Activated CD4-positive, alpha-beta T cell treated with anti-CD3 and anti-CD28 coated beads, Interleukin-2, amount 10 ng/mL, durations not matched to agents 24 days and 14 days (primary cell): ENCODE data around the gene SLC66A1. TPM values are rescaled to one million over a fixed set of nuclear protein-coding genes. Genes with fewer than 3 reads are reported as not detected.

Experiments
- DNase-seq: peaks from one replicate; pipeline ENCODE4 v3.0.0; 2022
- H3K27ac Mint-ChIP-seq: one replicate; pipeline ENCODE4 v1.8.0; 2022; ENCODE audit warnings: mild to moderate bottlenecking, mixed read lengths
- H3K27me3 Mint-ChIP-seq: one replicate; pipeline ENCODE4 v1.8.0; 2022; ENCODE audit warnings: mixed read lengths
- H3K36me3 Mint-ChIP-seq: one replicate; pipeline ENCODE4 v1.8.0; 2022; ENCODE audit warnings: low read depth, mild to moderate bottlenecking, mixed read lengths
- H3K4me1 Mint-ChIP-seq: one replicate; pipeline ENCODE4 v1.8.0; 2021; ENCODE audit warnings: mixed read lengths
- H3K4me3 Mint-ChIP-seq: one replicate; pipeline ENCODE4 v1.8.0; 2022; ENCODE audit warnings: mild to moderate bottlenecking, moderate library complexity, mixed read lengths
- H3K9me3 Mint-ChIP-seq: one replicate; pipeline ENCODE4 v1.8.0; 2021; ENCODE audit warnings: mixed read lengths
- intact Hi-C: fragments of 100-400 bp; cut with micrococcal nuclease; formaldehyde crosslinking; loops from one replicate; pipeline ENCODE4 v1.15.1; 2023
- total RNA-seq: library from RNA; stranded (reverse); gene quantifications from 2 replicates; pipeline ENCODE4 v1.2.3, GENCODE V29; 2022

SLC66A1 gene
- total RNA-seq, 1 donor from 2014 or later: 10.1 TPM

- intact Hi-C loops: no loop called here
- H3K27me3 Mint-ChIP-seq: no peaks in the 10 kb centered on the region
- no peak for DNase-seq
- no peak overlapping the region for H3K4me3 Mint-ChIP-seq
- H3K9me3 Mint-ChIP-seq: no peaks in the 10 kb centered on the region
- H3K4me1 Mint-ChIP-seq: peaks cover 17% of the 10 kb centered on the region
- H3K36me3 Mint-ChIP-seq: peaks cover 26% of the 10 kb centered on the region
- no peak overlapping the region for H3K27ac Mint-ChIP-seq
These were observed 26.2 kb downstream of the SLC66A1 start for GRCh38 chr1:19338323-19338762.

GRCh38 chr1:19339214-19339861 lies 27.2 kb downstream of the SLC66A1 start:
- peaks cover 15% of the 10 kb centered on the region for H3K4me1 Mint-ChIP-seq
- DNase-seq: no peak
- no peaks in the 10 kb centered on the region for H3K27me3 Mint-ChIP-seq
- H3K4me3 Mint-ChIP-seq: no peak overlapping the region
- no peak overlapping the region for H3K27ac Mint-ChIP-seq
- H3K36me3 Mint-ChIP-seq: peaks cover 26% of the 10 kb centered on the region
- no peaks in the 10 kb centered on the region for H3K9me3 Mint-ChIP-seq
- intact Hi-C loops: no loop called here

- Mint-ChIP-seq H3K27me3 (no peaks in the 10 kb centered on the region), H3K27ac (peak overlapping the region; percentile 25), H3K36me3 (peaks cover 31% of the 10 kb centered on the region)
These were observed 28.3 kb downstream of the SLC66A1 start for GRCh38 chr1:19340387-19340937.

GRCh38 chr1:19341201-19342061 lies 29.3 kb downstream of the SLC66A1 start:
- Mint-ChIP-seq H3K27me3 (no peaks in the 10 kb centered on the region), H3K36me3 (peaks cover 36% of the 10 kb centered on the region), H3K9me3 (no peaks in the 10 kb centered on the region), H3K27ac (no peak overlapping the region), H3K4me1 (peaks cover 12% of the 10 kb centered on the region), H3K4me3 (no peak overlapping the region)
- intact Hi-C loops: loop anchor here (2.0 kb wide), 2 partner anchors 241 to 311 kb away; no protein-coding TSS in a partner anchor
- peak; percentile 92 for DNase-seq

More at GRCh38 chr1:19340387-19340937, 28.3 kb downstream of the SLC66A1 start:
- peaks cover 15% of the 10 kb centered on the region for H3K4me1 Mint-ChIP-seq
- H3K9me3 Mint-ChIP-seq: no peaks in the 10 kb centered on the region
- intact Hi-C loops: loop anchor here (2.0 kb wide), 1 partner anchor 242 kb away; no protein-coding TSS in a partner anchor
- no peak for DNase-seq
- no peak overlapping the region for H3K4me3 Mint-ChIP-seq

- intact Hi-C loops: loop anchor here (2.0 kb wide), 1 partner anchor 311 kb away; no protein-coding TSS in a partner anchor
- DNase-seq: no peak
- Mint-ChIP-seq H3K36me3 (peaks cover 36% of the 10 kb centered on the region), H3K4me3 (no peak overlapping the region), H3K27ac (peak overlapping the region; percentile 19), H3K27me3 (no peaks in the 10 kb centered on the region), H3K9me3 (no peaks in the 10 kb centered on the region), H3K4me1 (peaks cover 6% of the 10 kb centered on the region)
These were observed 30.1 kb downstream of the SLC66A1 start for GRCh38 chr1:19342062-19342750.

GRCh38 chr1:19342894-19343616 lies 30.9 kb downstream of the SLC66A1 start:
- H3K27ac Mint-ChIP-seq: no peak overlapping the region
- H3K27me3 Mint-ChIP-seq: no peaks in the 10 kb centered on the region
- no peak overlapping the region for H3K4me3 Mint-ChIP-seq
- H3K4me1 Mint-ChIP-seq: peaks cover 3% of the 10 kb centered on the region
- peaks cover 33% of the 10 kb centered on the region for H3K36me3 Mint-ChIP-seq
- intact Hi-C loops: loop anchor here (2.0 kb wide), 1 partner anchor 310 kb away; no protein-coding TSS in a partner anchor
- no peaks in the 10 kb centered on the region for H3K9me3 Mint-ChIP-seq
- no peak for DNase-seq

- Mint-ChIP-seq H3K27me3 (no peaks in the 10 kb centered on the region), H3K4me1 (peaks cover 3% of the 10 kb centered on the region), H3K27ac (peak overlapping the region; percentile 34), H3K4me3 (no peak overlapping the region), H3K9me3 (no peaks in the 10 kb centered on the region), H3K36me3 (peaks cover 32% of the 10 kb centered on the region)
- no peak for DNase-seq
- intact Hi-C loops: loop anchor here (2.0 kb wide), 1 partner anchor 309 kb away; no protein-coding TSS in a partner anchor
These were observed 31.7 kb downstream of the SLC66A1 start for GRCh38 chr1:19343617-19344350.

- Mint-ChIP-seq H3K9me3 (no peaks in the 10 kb centered on the region), H3K4me3 (no peak overlapping the region), H3K27me3 (no peaks in the 10 kb centered on the region), H3K36me3 (peaks cover 27% of the 10 kb centered on the region), H3K4me1 (peaks cover 3% of the 10 kb centered on the region), H3K27ac (no peak overlapping the region)
- intact Hi-C loops: no loop called here
- peak; percentile 85 for DNase-seq
These were observed 32.3 kb downstream of the SLC66A1 start for GRCh38 chr1:19344372-19344810.

GRCh38 chr1:19344831-19345230 lies 32.7 kb downstream of the SLC66A1 start:
- Mint-ChIP-seq H3K27me3 (no peaks in the 10 kb centered on the region), H3K4me3 (no peak overlapping the region), H3K27ac (no peak overlapping the region), H3K9me3 (no peaks in the 10 kb centered on the region), H3K4me1 (peaks cover 3% of the 10 kb centered on the region), H3K36me3 (peaks cover 26% of the 10 kb centered on the region)
- intact Hi-C loops: no loop called here
- DNase-seq: no peak

- peaks cover 3% of the 10 kb centered on the region for H3K4me1 Mint-ChIP-seq
- DNase-seq: no peak
- H3K9me3 Mint-ChIP-seq: no peaks in the 10 kb centered on the region
- no peaks in the 10 kb centered on the region for H3K27me3 Mint-ChIP-seq
- no peak overlapping the region for H3K4me3 Mint-ChIP-seq
- no peak overlapping the region for H3K27ac Mint-ChIP-seq
- peaks cover 28% of the 10 kb centered on the region for H3K36me3 Mint-ChIP-seq
- intact Hi-C loops: no loop called here
These were observed 33.3 kb downstream of the SLC66A1 start for GRCh38 chr1:19345391-19345790.

GRCh38 chr1:19346026-19346425 lies 33.9 kb downstream of the SLC66A1 start:
- peaks cover 28% of the 10 kb centered on the region for H3K36me3 Mint-ChIP-seq
- no peak for DNase-seq
- peak overlapping the region; percentile 14 for H3K27ac Mint-ChIP-seq
- H3K27me3 Mint-ChIP-seq: no peaks in the 10 kb centered on the region
- intact Hi-C loops: no loop called here
- no peak overlapping the region for H3K4me3 Mint-ChIP-seq
- H3K9me3 Mint-ChIP-seq: no peaks in the 10 kb centered on the region
- H3K4me1 Mint-ChIP-seq: peaks cover 3% of the 10 kb centered on the region

GRCh38 chr1:19347533-19348172 lies 35.5 kb downstream of the SLC66A1 start:
- intact Hi-C loops: no loop called here
- no peak for DNase-seq
- H3K36me3 Mint-ChIP-seq: peaks cover 31% of the 10 kb centered on the region
- H3K4me1 Mint-ChIP-seq: no peaks in the 10 kb centered on the region
- no peak overlapping the region for H3K4me3 Mint-ChIP-seq
- no peak overlapping the region for H3K27ac Mint-ChIP-seq
- H3K27me3 Mint-ChIP-seq: no peaks in the 10 kb centered on the region
- no peaks in the 10 kb centered on the region for H3K9me3 Mint-ChIP-seq
